ENCODE measurements around the gene RNF126. TPM values are rescaled to one million over a fixed set of nuclear protein-coding genes. Genes with fewer than 3 reads are reported as not detected.

Gene RNF126
- total RNA-seq, 1 experiment from 2014 or later, result 61.2 TPM

- Histone ChIP-seq H3K27ac (ENCODE audit: low read length) (no peak overlapping the region), H3K4me1 (ENCODE audit: control insufficient read depth, insufficient read depth, low read length) (peaks cover 22% of the 10 kb centered on the region), H3K36me3 (ENCODE audit: control insufficient read depth, insufficient read depth, low read length) (no peaks in the 10 kb centered on the region), H3K9me3 (ENCODE audit: control insufficient read depth, insufficient read depth, low read depth, low read length) (no peaks in the 10 kb centered on the region), H3K4me3 (ENCODE audit: low read depth in 2 of 2, low read length in 2 of 2) (peak overlapping the region; percentile 46 to 48), H3K27me3 (ENCODE audit: control insufficient read depth, insufficient read depth, low read length) (no peaks in the 10 kb centered on the region)
- CTCF ChIA-PET, result interaction anchor here (0.6 kb wide), 2 partner anchors 53 to 437 kb away, joined by 3 read pairs; no protein-coding TSS in a partner anchor
- ATAC-seq (no peak), DNase-seq (ENCODE audit: low read depth, low spot score) (no peak)
- POLR2A ChIA-PET, result interaction anchor here (0.5 kb wide), 1 partner anchor 29 kb away, joined by 3 read pairs; no protein-coding TSS in a partner anchor
- TF ChIP-seq SIN3A (IDR thresholded peaks at IDR 0.05; ENCODE audit: borderline replicate concordance, insufficient read depth, low read depth, low read length) (no peak), TCF7L2 (IDR thresholded peaks at IDR 0.05; ENCODE audit: low read depth, low read length) (no peak), POLR2AphosphoS5 (IDR thresholded peaks at IDR 0.05; ENCODE audit: low read depth, low read length) (no peak)
- TF ChIP-seq, protein P1, sequence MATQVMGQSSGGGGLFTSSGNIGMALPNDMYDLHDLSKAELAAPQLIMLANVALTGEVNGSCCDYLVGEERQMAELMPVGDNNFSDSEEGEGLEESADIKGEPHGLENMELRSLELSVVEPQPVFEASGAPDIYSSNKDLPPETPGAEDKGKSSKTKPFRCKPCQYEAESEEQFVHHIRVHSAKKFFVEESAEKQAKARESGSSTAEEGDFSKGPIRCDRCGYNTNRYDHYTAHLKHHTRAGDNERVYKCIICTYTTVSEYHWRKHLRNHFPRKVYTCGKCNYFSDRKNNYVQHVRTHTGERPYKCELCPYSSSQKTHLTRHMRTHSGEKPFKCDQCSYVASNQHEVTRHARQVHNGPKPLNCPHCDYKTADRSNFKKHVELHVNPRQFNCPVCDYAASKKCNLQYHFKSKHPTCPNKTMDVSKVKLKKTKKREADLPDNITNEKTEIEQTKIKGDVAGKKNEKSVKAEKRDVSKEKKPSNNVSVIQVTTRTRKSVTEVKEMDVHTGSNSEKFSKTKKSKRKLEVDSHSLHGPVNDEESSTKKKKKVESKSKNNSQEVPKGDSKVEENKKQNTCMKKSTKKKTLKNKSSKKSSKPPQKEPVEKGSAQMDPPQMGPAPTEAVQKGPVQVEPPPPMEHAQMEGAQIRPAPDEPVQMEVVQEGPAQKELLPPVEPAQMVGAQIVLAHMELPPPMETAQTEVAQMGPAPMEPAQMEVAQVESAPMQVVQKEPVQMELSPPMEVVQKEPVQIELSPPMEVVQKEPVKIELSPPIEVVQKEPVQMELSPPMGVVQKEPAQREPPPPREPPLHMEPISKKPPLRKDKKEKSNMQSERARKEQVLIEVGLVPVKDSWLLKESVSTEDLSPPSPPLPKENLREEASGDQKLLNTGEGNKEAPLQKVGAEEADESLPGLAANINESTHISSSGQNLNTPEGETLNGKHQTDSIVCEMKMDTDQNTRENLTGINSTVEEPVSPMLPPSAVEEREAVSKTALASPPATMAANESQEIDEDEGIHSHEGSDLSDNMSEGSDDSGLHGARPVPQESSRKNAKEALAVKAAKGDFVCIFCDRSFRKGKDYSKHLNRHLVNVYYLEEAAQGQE (IDR thresholded peaks at IDR 0.05; ENCODE audit: insufficient read depth in 1 of 2, low read depth in 2 of 2, low read length in 1 of 2), result no peak
- TF ChIP-seq, protein P2, sequence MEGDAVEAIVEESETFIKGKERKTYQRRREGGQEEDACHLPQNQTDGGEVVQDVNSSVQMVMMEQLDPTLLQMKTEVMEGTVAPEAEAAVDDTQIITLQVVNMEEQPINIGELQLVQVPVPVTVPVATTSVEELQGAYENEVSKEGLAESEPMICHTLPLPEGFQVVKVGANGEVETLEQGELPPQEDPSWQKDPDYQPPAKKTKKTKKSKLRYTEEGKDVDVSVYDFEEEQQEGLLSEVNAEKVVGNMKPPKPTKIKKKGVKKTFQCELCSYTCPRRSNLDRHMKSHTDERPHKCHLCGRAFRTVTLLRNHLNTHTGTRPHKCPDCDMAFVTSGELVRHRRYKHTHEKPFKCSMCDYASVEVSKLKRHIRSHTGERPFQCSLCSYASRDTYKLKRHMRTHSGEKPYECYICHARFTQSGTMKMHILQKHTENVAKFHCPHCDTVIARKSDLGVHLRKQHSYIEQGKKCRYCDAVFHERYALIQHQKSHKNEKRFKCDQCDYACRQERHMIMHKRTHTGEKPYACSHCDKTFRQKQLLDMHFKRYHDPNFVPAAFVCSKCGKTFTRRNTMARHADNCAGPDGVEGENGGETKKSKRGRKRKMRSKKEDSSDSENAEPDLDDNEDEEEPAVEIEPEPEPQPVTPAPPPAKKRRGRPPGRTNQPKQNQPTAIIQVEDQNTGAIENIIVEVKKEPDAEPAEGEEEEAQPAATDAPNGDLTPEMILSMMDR (IDR thresholded peaks at IDR 0.05), result no peak
- intact Hi-C loops (cut with micrococcal nuclease; ENCODE audit: unreplicated experiment), result no loop called here
- BruUV-seq (replicated peaks), result no TSS peak
- in situ Hi-C loops (cut with HindIII; ENCODE audit: low pct_unique_long_range_greater_than_20kb, low sequenced_read_pairs), result no loop called here
Observed at GRCh38 chr19:676007-676338, 13.0 kb upstream of the RNF126 start.

- no peaks in the 10 kb centered on the region for H3K9me3 ChIP-seq (ENCODE audit: control insufficient read depth, insufficient read depth, low read depth, low read length)
- ChIA-PET POLR2A (interaction anchor here (0.7 kb wide), 1 partner anchor 301 kb away, joined by 6 read pairs; no protein-coding TSS in a partner anchor), CTCF (interaction anchor here (1.0 kb wide), 1 partner anchor 60 kb away, joined by 4 read pairs; no protein-coding TSS in a partner anchor)
- no peak for ATAC-seq
- no peak for DNase-seq (ENCODE audit: low read depth, low spot score)
- H3K4me3 ChIP-seq (ENCODE audit: low read depth in 2 of 2, low read length in 2 of 2), result no peak overlapping the region
- no peaks in the 10 kb centered on the region for H3K36me3 ChIP-seq (ENCODE audit: control insufficient read depth, insufficient read depth, low read length)
- H3K4me1 ChIP-seq (ENCODE audit: control insufficient read depth, insufficient read depth, low read length), result peaks cover 22% of the 10 kb centered on the region
- in situ Hi-C loops (cut with HindIII; ENCODE audit: low pct_unique_long_range_greater_than_20kb, low sequenced_read_pairs), result no loop called here
- no peak for TF ChIP-seq TCF7L2 (IDR thresholded peaks at IDR 0.05; ENCODE audit: low read depth, low read length)
- TF ChIP-seq, protein P2 (IDR thresholded peaks at IDR 0.05), result no peak
- no peak for TF ChIP-seq POLR2AphosphoS5 (IDR thresholded peaks at IDR 0.05; ENCODE audit: low read depth, low read length)
- no peak for TF ChIP-seq SIN3A (IDR thresholded peaks at IDR 0.05; ENCODE audit: borderline replicate concordance, insufficient read depth, low read depth, low read length)
- TF ChIP-seq, protein P1 (IDR thresholded peaks at IDR 0.05; ENCODE audit: insufficient read depth in 1 of 2, low read depth in 2 of 2, low read length in 1 of 2), result no peak
- no peaks in the 10 kb centered on the region for H3K27me3 ChIP-seq (ENCODE audit: control insufficient read depth, insufficient read depth, low read length)
- intact Hi-C loops (cut with micrococcal nuclease; ENCODE audit: unreplicated experiment), result loop anchor here (5.0 kb wide), 1 partner anchor 58 kb away; no protein-coding TSS in a partner anchor
- H3K27ac ChIP-seq (ENCODE audit: low read length), result no peak overlapping the region
- no TSS peak for BruUV-seq (replicated peaks)
Observed at GRCh38 chr19:674282-675151, 11.5 kb upstream of the RNF126 start.

Measured in Panc1 (cell line).